Ovary (tissue), 3 donors: ENCODE measurements around the gene ALDH1B1.

Experiments used
- CTCF ChIP-seq, 3 donors: fragments of 450-650 bp in 2 of 3; fragments of 200-600 bp in 1 of 3; IDR thresholded peaks; one replicate each; pipeline versions ENCODE4 v1.5.1 to v1.8.0; 2016 to 2022; ENCODE audit warnings: antibody characterized with exemption in 3 of 3, mild to moderate bottlenecking in 1 of 3
- EP300 ChIP-seq: sonication (generic); formaldehyde crosslinking; IDR thresholded peaks from one replicate; pipeline ENCODE4 v1.6.1; 2017; ENCODE audit warnings: antibody characterized with exemption
- POLR2A ChIP-seq: fragments of 450-650 bp; IDR thresholded peaks from one replicate; pipeline ENCODE4 v1.6.1; 2017; ENCODE audit warnings: antibody characterized with exemption, mild to moderate bottlenecking, moderate library complexity
- donor health status: DM: no; HTN: no; CAD: no.

GRCh38 chr9:38447703-38448102, 55.2 kb downstream of the ALDH1B1 start:
- TF ChIP-seq CTCF (IDR thresholded peaks at IDR 0.05) (no peak), EP300 (no peak), POLR2A (no peak)
